Endothelial cell of umbilical vein (primary cell): ENCODE measurements around the gene GPR68. TPM values are rescaled to one million over a fixed set of nuclear protein-coding genes. Genes with fewer than 3 reads are reported as not detected.

Experiments
- BruUV-seq: library from RNA; stranded (reverse); fragments of 400-500 nt; replicated peaks from 2 replicates; lab custom pipeline; 2021; lab: Mats Ljungman, UMichigan
- CTCF ChIA-PET: fragments of 300-600, 350-600 bp; sonication (Branson Sonifier 250); formaldehyde crosslinking; loops from one replicate; lab custom pipeline; 2021; ENCODE audit warnings: antibody characterized with exemption, inconsistent platforms; lab: Charles Lee
- POLR2A ChIA-PET: fragments of 300-600, 350-600 bp; sonication (Branson Sonifier 250); formaldehyde crosslinking; loops from one replicate; lab custom pipeline; 2021; ENCODE audit warnings: antibody characterized with exemption, inconsistent platforms; lab: Charles Lee
- DNase-seq: peaks from one replicate; pipeline ENCODE4 v3.0.0-alpha.2; 2011; ENCODE audit warnings: low read depth, low spot score
- FAIRE-seq: peaks from 2 replicates; lab custom pipeline; 2011; peaks lifted over from hg19 to GRCh38; lab: Jason Lieb, UNC
- H2AFZ ChIP-seq: 2 replicates; pipeline ENCODE4 v1.6.0; 2012; ENCODE audit warnings: low read depth, low read length, control low read depth, inconsistent platforms
- H3K27ac ChIP-seq: 2 replicates; pipeline ENCODE4 v1.5.1; 2011; ENCODE audit warnings: low read depth, mild to moderate bottlenecking, control low read depth, low read length, moderate library complexity; ENCODE audit not compliant: insufficient read depth
- H3K27me3 ChIP-seq, 2 experiments: 2 replicates each; pipeline versions ENCODE4 v1.6.0 to v1.6.1; 2011; ENCODE audit warnings: low read length in 2 of 2, mixed read lengths in 1 of 2; ENCODE audit not compliant: control insufficient read depth in 2 of 2, insufficient read depth in 2 of 2
- H3K36me3 ChIP-seq, 2 experiments: 2 replicates in 1 of 2; 3 replicates in 1 of 2; pipeline ENCODE4 v1.5.1; 2011; ENCODE audit warnings: low read length in 2 of 2, mild to moderate bottlenecking in 1 of 2, moderate library complexity in 1 of 2; ENCODE audit not compliant: control insufficient read depth in 2 of 2, insufficient read depth in 2 of 2; ENCODE audit errors: extremely low read depth in 1 of 2
- H3K4me1 ChIP-seq: 3 replicates; pipeline ENCODE4 v1.5.1; 2011; ENCODE audit warnings: mild to moderate bottlenecking, low read length; ENCODE audit not compliant: control insufficient read depth, insufficient read depth; ENCODE audit errors: extremely low read depth
- H3K4me2 ChIP-seq: 2 replicates; pipeline ENCODE4 v1.6.1; 2011; ENCODE audit warnings: low read length, control low read depth, mixed read lengths; ENCODE audit not compliant: insufficient read depth
- H3K4me3 ChIP-seq, 3 experiments: fragments of 200-600 bp in 1 of 3; sonication (generic), shearing (Covaris generic) in 1 of 3; replicated peaks in 1 of 3; 2 replicates each; pipeline ENCODE4 v1.5.1; 2011 to 2016; ENCODE audit warnings: control low read depth in 3 of 3, low read length in 3 of 3, mild to moderate bottlenecking in 2 of 3, inconsistent platforms in 1 of 3, low read depth in 1 of 3, moderate library complexity in 1 of 3; ENCODE audit not compliant: insufficient read depth in 1 of 3
- H3K79me2 ChIP-seq: 2 replicates; pipeline ENCODE4 v1.6.0; 2012; ENCODE audit warnings: low read length, inconsistent platforms; ENCODE audit not compliant: control insufficient read depth, insufficient read depth
- H3K9ac ChIP-seq: replicated peaks from 2 replicates; pipeline ENCODE3; 2011; ENCODE audit warnings: low read length, control low read depth; ENCODE audit not compliant: insufficient read depth; ENCODE audit errors: extremely low read depth
- H3K9me1 ChIP-seq: replicated peaks from 3 replicates; pipeline ENCODE4 v1.6.0; 2011; ENCODE audit warnings: mild to moderate bottlenecking, low read length; ENCODE audit not compliant: control insufficient read depth, insufficient read depth; ENCODE audit errors: extremely low read depth
- H3K9me3 ChIP-seq: replicated peaks from 2 replicates; pipeline ENCODE4 v1.5.1; 2012; ENCODE audit warnings: low read length, inconsistent platforms; ENCODE audit not compliant: control insufficient read depth, insufficient read depth
- H4K20me1 ChIP-seq: replicated peaks from 2 replicates; pipeline ENCODE3; 2011; ENCODE audit warnings: mild to moderate bottlenecking, low read length; ENCODE audit not compliant: control insufficient read depth, insufficient read depth; ENCODE audit errors: extremely low read depth
- CTCF ChIP-seq, 2 donors: IDR thresholded peaks; 1 replicate in 1 of 2; 2 replicates in 1 of 2; pipeline ENCODE4 v1.5.1; 2011; ENCODE audit warnings: low read length in 2 of 2, mild to moderate bottlenecking in 2 of 2, moderate library complexity in 2 of 2, control low read depth in 1 of 2, inconsistent platforms in 1 of 2, low read depth in 1 of 2; ENCODE audit not compliant: insufficient read depth in 1 of 2; ENCODE audit errors: extremely low read depth in 1 of 2
- EZH2 ChIP-seq: IDR thresholded peaks from 2 replicates; pipeline ENCODE4 v1.6.1; 2012; ENCODE audit warnings: borderline replicate concordance, low read depth, mild to moderate bottlenecking, moderate library complexity, low read length, inconsistent platforms; ENCODE audit not compliant: severe bottlenecking
- FOS ChIP-seq: IDR thresholded peaks from 2 replicates; pipeline ENCODE4 v1.6.1; 2011; ENCODE audit warnings: mild to moderate bottlenecking, low read length, moderate library complexity, borderline replicate concordance; ENCODE audit not compliant: insufficient read depth
- GATA2 ChIP-seq: IDR thresholded peaks from 2 replicates; pipeline ENCODE4 v1.7.0; 2011; ENCODE audit warnings: low read depth, mild to moderate bottlenecking, moderate library complexity, mixed read lengths, low read length; ENCODE audit not compliant: insufficient read length, insufficient read depth
- JUN ChIP-seq: IDR thresholded peaks from 2 replicates; pipeline ENCODE4 v1.6.1; 2011; ENCODE audit warnings: borderline replicate concordance, low read depth; ENCODE audit not compliant: insufficient read length, insufficient read depth
- MYC ChIP-seq: IDR thresholded peaks from one replicate; pipeline ENCODE4 v1.6.1; 2011; ENCODE audit warnings: mild to moderate bottlenecking, low read depth, low read length
- POLR2A ChIP-seq: IDR thresholded peaks from 2 replicates; pipeline ENCODE4 v1.6.1; 2012; ENCODE audit warnings: low read depth, mild to moderate bottlenecking, control low read depth, low read length
- POLR2AphosphoS5 ChIP-seq: IDR thresholded peaks from 2 replicates; pipeline ENCODE4 v1.6.1; 2012; ENCODE audit warnings: low read depth, mild to moderate bottlenecking, control low read depth, low read length, moderate library complexity; ENCODE audit not compliant: insufficient read depth
- dilution Hi-C: fragments of 300-500 bp; cut with MboI; formaldehyde crosslinking; loops from one replicate; pipeline ENCODE4 v1.15.0; 2019; ENCODE audit warnings: low sequenced_read_pairs; ENCODE audit not compliant: extremely low pct_ligation_motif_present
- intact Hi-C: fragments of 100-400 bp; cut with micrococcal nuclease; formaldehyde crosslinking; loops from one replicate; pipeline ENCODE4 v1.10.0; 2022
- polyA plus RNA-seq, 4 experiments: library from polyadenylated mRNA; depleted of rRNA in 3 of 4; stranded (reverse) in 3 of 4; unstranded in 1 of 4; fragments of >200 nt; gene quantifications; 2 replicates each; pipeline versions ENCODE4 v1.2.1 to v1.2.3, GENCODE V29; 2011 to 2012; ENCODE audit warnings: missing spikeins in 1 of 4
- total RNA-seq: library from RNA; stranded (reverse); gene quantifications from 2 replicates; pipeline ENCODE4 v1.2.3, GENCODE V29; 2021
- TF ChIP-seq, protein P1 (sequence below): IDR thresholded peaks from 2 replicates; pipeline ENCODE4 v1.6.1; 2011; ENCODE audit not compliant: insufficient read depth, insufficient read length

GPR68 gene
- total and polyA plus RNA-seq, 2 donors (not counting 3 experiments of a cell fraction or from before 2014, with no cell fraction given), result 0.24 to 0.36 TPM

GRCh38 chr14:91233936-91234790 lies 10.3 kb downstream of the GPR68 start:
- no TSS peak for BruUV-seq
- Histone ChIP-seq H3K4me1 (no peaks in the 10 kb centered on the region), H2AFZ (no peak overlapping the region), H3K36me3 (no peaks in the 10 kb centered on the region), H4K20me1 (no peaks in the 10 kb centered on the region), H3K27me3 (no peaks in the 10 kb centered on the region), H3K9me3 (no peaks in the 10 kb centered on the region), H3K9ac (no peak overlapping the region), H3K27ac (no peak overlapping the region), H3K79me2 (no peaks in the 10 kb centered on the region), H3K9me1 (no peaks in the 10 kb centered on the region), H3K4me2 (no peak overlapping the region), H3K4me3 (no peak overlapping the region)
- intact Hi-C loops, result no loop called here
- ChIA-PET POLR2A (interaction anchor here (0.6 kb wide), 1 partner anchor 41 kb away, joined by 6 read pairs; no protein-coding TSS in a partner anchor), CTCF (interaction anchor here (1.8 kb wide), 1 partner anchor 57 kb away, joined by 5 read pairs; no protein-coding TSS in a partner anchor)
- FAIRE-seq, result no peak
- no peak for DNase-seq
- TF ChIP-seq JUN (no peak), GATA2 (no peak), CTCF (IDR thresholded peaks at IDR 0.05; ENCODE audit: extremely low read depth in 1 of 2, insufficient read depth in 1 of 2, low read depth in 1 of 2, low read length in 2 of 2) (no peak), EZH2 (no peak), POLR2AphosphoS5 (no peak), POLR2A (no peak), MYC (no peak), FOS (no peak)
- TF ChIP-seq, protein P1, sequence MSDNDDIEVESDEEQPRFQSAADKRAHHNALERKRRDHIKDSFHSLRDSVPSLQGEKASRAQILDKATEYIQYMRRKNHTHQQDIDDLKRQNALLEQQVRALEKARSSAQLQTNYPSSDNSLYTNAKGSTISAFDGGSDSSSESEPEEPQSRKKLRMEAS, result no peak
- dilution Hi-C loops, result no loop called here
